Measurements from ENCODE around the gene GREM1.

The GREM1 gene

GRCh38 chr15:32787949-32788348 lies 70.1 kb downstream of the GREM1 start:
- DNase-seq (ENCODE audit: low read depth) = no peak

DNA sequence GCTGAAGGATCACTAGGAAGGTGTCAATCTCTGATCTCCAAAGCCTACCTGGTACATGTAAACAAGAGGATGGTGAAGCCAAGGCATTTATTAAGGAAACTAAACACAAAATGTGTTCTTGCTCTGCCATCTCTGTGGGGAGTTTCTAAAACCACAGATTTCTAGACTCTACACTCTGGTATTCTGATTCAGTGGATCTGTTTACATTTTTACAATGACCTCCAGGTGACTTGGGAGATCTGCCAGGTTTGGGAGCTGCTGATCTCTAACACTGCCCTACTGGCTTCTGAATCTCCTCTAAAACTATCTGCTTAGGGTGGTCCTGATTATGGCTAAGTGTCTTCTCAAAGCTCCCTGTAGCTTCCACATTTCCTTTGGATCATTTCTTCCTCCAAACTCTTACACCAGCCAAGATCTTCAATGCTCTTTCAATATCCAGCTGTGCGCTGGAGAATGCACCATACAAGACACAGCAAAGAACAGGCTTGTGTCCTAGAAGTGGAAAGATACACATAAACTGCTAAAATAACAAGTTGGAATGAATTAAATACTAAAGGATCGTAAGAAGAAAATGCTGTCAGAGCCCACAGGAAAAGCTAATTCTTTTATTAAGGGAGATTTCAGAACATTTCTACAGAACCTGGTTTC lies 72.7 kb downstream of the GREM1 start:
- no peak for DNase-seq (ENCODE audit: low read depth)

DNA sequence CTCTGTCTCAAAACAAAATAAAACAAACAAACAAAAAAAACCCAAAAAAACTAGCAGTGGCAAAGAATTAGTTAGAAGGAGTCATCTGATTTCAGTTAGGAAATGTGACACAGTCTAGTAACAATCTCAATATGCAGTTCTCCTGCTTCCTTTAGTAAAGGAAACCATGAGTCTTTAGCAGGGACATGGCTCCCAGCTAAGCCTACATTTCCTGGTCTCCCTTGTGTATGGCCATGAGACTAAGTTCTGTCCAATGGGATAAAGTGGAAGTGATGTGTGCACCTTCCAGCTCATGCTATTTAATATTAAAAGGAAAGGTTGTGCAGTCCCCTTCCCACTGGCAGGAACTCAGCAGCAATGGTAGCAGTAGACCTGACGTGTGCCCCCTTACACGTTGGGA lies 74.6 kb downstream of the GREM1 start:
- no peak for DNase-seq (ENCODE audit: low read depth)
